GM18873 (cell line): ENCODE results near the gene ZC3H12D.
"Not testable (repeated sequence)": the region's sequence is repeated elsewhere in the genome, so short reads cannot be mapped to it uniquely, and the experiment has no call there.

Experiments used
- ATAC-seq: cut with Tn5 transposase; IDR thresholded peaks from one replicate; pipeline ENCODE4 v1.9.1; 2021; ENCODE audit warnings: mild to moderate bottlenecking, moderate library complexity, moderate number of reproducible peaks; ENCODE audit not compliant: unreplicated experiment, low FRiP score

Gene ZC3H12D

DNA sequence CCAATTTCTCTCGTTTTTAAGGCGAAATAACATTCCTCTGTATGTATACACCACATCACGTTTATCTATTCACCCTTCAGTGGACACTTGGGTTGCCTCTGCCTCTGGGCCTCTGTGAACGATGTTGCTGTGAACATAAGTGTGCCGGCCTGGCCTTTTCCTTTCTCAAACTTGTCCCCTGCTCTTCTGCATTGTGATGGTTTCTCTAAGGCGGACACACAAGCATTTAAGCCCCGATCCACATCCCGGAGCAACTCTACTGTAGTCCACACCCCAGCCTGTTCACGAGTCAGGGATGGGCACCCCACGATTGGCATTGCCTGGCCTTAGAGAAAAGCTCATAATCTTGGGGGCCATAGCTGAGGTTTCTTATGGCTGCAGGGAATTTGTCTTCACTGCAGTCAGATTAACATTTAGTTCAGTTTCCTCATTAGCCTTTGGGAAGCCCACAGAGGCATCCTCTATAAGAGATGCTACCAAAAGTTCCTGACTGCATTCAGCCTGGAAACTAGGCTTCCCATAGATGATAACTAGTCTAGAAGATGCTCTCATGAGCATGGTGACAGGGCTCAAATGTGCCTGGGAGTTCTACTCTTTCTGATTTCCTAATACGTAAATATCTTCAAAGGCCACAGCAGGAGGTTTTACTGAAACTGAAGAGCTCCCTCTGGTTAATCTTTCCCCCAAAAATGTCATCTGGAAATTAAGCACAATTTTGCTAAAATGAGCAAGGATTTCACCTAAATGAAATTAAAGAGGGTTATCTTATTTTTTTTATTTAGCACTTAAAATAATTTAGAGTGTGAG is 762 bp downstream of the ZC3H12D start:
- no peak for ATAC-seq

DNA sequence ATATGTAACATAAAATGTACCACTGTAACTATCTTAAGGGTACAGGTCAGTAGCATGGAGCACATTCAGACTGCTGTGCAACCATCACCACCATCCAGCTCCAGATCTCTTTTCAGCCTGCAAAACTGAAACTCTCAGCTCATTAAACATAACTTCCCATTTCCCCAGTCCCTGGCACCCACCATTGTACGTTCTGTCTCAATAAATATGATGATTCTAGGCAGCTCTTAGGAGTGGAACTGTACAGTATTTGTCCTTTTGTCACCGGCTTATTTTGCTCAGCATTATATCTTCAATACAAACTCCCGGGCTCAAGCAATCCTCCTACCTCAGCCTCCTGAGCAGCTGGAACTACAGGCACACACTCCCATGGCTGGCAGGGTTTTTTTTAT is 1.5 kb downstream of the ZC3H12D start:
- no peak for ATAC-seq

DNA sequence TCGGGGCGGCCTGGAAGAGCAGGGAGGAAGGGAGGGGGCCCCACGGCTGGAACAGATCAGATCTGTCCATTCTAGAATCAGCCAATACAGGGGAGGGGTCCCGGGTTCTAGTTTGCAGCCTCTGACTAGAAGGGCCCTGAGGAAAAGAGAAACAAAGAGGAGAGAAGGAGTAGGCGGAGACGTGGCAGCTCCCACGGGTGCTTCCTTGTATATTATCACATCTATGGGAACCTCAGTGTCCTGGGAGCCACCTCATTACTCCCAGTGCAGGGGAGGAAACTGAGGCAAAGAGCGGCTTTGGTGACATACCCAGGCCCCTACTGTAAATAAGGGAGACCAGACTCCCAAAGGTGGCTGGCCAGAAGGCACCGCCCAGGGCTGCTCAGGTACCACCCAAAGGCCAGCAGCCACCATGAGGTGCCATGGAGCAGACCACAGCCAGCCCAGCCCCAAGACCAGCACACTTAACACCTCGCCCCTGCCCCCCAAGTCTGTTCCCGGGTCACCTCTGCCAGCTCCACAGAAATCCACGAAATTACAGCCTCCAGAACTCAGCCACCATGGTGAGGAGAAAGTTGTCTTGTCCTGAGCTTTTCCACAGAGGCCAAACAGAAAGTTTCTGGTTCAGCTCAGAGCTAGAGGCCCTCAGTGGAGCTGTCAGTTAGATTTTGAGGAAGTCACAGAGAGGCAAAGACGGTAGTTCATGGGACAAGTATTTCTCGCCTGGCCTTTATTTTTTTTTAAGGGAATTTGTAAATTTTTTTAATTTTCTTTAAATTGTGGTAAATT is 2.1 kb downstream of the ZC3H12D start:
- ATAC-seq = no peak

DNA sequence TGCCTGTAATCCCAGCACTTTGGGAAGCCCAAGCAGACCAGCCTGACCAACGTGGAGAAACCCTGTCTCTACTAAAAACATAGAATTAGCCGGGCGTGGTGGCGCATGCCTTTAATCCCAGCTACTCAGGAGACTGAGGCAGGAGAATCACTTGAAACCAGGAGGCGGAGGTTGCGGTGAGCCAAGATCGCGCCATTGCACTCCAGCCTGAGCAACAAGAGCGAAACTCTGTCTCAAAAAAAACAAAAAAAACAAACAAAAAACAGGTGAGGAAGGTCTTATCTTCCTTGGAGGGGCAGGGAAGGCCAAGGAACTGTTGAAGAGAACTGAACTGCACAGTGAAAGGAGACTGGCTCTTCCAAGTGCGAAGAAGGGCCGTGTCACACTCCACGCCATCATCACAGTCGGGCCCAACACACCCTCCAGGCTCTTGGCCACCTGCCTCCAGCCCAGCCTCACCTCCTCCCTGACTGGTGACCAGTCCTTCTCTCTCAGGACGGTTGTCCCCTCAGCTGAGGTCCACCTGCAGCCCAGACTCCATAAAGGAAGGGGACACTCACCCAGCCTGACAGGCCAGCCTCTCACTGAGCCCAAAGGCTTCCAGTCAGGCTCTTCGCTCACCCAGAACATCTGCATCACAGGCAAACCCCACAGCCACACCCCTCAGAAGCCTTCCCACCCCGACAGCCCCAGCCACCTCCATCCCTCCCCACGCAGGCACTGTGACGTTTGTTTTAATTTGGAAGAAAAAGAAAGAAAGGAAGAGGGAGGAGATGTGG is 4.1 kb downstream of the ZC3H12D start:
- no peak for ATAC-seq

DNA sequence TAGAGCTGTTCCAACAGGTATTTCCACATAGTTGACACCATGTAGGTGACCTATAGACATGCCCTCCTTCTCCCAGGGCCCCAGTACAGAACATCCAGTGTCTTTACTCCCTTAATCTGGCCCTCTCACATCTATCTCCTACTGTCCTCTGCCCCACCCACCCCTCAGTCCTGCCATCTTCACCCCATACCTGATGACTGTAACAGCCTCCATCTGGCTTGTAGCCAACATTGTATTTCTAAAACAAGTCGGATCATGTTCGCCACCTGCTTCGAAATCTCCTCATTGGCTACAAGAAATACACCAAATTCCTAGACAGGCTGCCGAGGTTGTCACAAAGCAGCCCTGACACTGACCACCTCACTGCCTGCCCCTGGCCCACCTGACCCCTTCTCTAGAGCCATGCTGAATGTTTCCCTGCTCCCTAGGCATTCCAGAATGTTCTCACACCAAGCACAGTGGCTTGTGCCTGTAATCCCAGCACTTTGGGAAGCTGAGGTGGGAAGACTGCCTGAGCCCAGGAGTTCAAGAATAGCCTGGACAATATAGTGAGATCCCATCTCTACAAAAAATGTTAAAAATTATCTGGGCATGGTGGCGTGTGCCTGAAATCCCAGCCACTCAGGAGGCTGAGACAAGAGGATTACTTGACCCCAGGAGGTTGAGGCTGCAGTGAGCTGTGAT is 6.0 kb downstream of the ZC3H12D start:
- ATAC-seq = no peak

DNA sequence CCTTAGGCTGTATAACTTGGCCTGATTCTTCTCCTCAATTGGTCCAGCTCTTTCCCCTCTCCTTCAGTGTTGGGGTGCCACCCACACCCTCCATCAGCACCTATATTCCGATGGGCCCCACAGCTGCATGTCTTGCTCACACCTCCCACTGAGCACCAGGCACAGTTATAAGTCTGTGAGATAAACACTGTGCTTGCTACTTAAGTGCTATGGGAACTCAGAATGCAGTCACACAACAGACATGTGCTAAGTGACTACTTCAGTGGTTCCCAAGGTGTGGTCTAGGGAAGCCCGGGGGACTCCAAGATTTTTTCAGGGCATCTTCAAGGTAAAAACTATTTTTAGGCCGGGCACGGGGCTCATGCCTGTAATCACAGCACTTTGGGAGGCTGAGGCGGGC is 7.3 kb downstream of the ZC3H12D start:
- no peak for ATAC-seq

DNA sequence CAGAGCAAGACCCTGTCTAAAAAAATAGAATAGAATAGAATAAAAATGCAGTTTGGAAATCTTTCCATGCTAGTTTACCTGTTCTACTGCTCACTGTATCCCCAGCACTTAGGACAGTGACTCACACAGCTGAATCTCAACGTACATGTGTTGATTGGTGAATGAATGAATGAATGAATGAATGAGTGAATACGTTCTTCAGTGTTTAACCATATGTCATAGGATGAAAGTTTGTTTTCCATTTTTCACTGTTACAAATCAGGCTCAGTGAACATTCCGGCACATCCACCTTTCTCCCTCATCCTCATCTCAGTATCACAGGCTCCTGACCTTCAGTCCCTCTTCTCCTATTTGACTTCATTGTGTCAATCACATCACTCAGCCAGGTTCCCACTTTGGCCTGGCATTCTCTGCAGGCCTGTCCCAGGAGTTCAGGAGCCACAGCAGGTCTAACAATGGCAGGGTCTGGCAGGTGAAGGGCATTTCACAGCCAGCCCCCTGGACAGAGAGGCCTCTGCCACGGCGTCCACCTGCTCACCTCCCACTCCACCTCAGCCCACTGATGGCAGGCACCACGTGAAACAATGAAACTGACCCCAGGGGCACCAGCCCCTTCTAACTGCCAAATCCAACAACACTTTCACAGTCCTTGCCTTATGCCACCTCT is 7.9 kb downstream of the ZC3H12D start:
- no peak for ATAC-seq

DNA sequence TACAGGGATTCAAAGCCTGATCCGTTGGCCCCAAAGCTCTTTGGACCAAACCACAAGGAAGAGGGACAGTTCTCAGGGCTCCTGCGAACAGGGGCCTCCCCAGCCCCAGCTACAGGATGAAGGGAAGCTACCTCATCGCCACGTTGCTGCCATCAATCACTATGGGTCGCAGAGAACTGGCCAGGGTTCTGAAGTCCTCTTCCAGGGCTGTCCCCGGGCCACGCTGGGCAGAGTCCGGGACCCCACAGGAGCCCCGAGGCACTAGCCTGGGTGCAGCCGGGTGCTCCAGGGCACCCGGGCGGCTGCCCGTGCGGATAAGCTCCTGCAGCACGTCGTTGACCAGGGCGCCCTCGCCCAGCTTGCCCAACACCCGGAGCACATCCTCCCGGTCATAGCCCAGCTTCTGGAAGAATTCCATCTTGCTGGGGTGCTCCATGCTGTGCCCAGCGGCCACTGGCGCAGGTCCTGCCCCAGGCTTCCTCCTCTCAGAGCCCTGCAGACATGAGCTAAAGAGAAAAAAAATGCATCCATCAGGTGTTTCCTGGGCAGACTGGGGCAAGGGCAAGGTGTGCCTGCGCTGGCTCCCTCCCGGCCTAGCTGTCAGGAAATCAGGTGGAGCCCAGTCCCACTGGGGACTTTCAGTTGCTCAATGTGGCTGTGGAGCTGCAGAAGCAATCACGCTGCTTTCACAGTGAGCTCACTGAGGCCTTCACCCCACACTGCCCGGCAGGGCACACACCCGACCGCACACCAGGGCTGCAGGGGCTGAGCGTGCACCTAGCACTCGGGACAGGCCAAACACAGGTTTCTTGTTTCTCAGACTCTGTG is 10.5 kb downstream of the ZC3H12D start:
- ATAC-seq = no peak

DNA sequence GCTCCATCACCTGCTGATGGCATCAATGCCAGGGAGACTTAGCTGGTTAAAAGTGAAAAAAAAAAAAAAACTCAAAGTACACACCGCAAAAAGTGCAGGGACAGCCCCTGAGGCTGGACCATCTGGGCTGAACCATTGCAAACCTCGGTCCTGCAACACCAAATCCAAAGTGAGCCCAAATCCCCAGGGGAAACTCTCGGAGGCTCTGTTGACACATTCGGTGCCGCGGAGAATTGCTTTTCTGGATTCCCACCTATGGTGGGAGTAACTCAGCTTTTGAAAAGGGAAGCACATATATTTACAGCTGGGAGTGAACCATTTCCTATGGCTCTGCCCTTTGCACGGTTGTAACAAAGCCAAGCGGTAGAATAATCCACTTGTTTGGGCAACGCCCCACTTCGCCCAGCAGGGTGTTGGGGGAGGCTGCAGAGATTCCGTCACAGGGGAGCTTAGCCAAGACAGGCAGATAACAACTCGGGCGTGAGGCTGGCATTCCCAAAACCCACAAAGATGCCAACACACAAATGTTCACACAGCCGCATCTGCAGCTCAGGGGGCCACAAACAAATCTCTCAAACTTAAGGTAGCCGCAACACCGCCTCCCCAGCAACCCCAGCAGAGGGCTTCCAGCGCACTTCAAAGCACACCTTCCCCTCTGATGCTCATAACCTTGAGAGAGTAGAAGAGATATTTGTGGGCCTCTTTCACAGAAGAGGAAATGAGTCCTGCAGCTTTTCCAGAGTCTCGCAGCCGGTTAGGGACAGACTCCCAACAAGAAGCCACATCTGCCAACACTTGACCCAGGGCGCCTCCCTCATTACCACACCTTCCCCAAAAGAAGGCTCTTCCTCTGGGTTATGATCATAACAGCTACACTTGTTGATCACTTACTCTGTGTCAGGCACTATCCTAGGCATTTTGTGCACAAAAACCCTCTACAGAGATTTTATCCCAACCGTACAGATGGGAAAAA is 11.4 kb downstream of the ZC3H12D start:
- no peak for ATAC-seq

DNA sequence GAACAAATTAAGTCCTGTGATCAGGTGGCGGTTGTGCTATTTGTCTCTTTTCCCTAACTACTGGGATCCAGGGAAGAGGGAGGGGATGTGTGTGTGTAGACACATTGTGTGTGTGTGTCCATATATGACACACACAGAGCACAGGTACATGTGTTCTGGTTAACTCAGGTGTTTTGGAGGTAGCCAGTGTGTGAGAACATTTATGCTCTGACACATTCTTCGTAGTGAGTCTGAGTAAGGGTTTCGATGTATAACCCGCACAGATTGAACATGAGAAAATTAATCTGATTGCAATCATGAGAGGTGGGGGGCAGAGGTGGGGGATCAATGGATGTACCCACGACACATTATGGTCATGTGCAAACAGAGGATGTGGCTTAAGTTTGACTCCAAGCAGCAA is 12.6 kb downstream of the ZC3H12D start:
- no peak for ATAC-seq

DNA sequence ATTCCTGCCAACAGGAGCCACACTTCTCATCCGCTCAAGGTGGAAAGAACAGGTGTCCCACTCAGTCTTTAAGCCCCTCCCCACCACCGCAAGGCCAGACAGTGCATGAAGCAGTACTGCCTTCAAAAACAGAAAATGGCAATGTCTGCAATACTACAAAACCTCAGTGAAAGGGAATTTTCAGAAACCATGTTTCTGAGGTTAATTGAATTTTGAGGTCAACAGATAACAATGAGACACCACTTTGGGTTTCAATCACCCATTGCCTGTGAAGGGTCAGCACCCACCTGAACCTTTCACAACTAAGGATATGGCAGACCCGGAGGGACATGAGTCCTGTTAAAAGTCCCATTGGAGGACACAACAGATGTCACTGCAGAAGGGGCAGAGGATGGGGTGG is 13.0 kb downstream of the ZC3H12D start:
- ATAC-seq = no peak

DNA sequence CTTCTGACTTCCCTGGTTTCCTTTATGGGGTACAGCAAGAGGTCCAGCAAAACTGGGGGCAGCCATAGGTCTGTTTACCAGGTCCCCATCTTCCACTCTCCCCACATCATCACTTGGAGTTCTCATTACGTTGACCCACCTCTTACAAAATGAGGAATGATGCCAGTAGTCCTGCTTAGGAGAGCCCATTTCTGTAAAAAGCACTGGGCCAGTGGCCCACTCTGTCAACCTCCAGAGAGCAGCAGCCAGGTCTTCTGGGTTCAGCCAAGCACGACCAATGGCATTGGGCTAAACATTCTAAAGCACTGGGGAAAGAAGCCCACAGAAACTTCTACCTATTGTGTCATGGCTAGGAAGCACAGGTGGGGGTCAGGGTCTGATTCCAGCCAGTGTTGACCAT is 13.9 kb downstream of the ZC3H12D start:
- no peak for ATAC-seq

DNA sequence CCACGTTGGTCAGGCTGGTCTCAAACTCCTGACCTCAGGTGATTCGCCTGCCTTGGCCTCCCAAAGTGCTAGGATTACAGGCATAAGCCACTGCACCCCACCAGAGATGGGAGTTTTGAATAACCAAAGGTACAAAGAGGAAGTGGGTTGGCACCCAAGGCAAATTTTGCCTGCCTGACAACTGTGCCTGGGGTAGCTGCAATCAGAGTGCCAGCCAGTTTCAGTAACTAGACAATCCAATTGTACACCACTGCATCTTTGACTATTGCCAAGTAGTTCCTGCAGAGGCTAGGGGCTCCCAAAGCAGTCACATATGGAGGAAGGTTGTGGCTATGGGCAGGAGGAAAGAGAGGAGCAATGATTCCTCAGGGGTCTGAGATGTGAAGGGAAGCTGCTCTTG is 16.6 kb downstream of the ZC3H12D start:
- ATAC-seq = no peak

DNA sequence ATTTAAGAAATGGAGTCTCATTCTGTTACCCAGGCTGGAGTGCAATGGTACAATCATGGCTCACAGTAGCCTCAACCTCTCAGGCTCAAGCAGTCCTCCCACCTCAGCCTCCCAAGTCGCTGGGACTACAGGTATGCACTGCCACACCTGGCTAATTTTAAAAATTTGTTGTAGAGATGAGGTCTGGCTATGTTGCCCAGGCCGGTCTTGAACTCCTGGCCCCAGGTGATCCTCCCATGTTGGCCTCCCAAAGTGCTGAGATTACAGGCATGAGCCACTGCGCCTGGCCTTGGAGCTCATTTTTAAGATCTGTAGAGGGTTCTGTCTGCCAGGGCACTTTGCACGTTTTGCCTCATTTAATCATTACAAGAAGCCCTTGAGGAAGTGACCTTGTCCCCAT is 17.5 kb downstream of the ZC3H12D start:
- no peak for ATAC-seq

DNA sequence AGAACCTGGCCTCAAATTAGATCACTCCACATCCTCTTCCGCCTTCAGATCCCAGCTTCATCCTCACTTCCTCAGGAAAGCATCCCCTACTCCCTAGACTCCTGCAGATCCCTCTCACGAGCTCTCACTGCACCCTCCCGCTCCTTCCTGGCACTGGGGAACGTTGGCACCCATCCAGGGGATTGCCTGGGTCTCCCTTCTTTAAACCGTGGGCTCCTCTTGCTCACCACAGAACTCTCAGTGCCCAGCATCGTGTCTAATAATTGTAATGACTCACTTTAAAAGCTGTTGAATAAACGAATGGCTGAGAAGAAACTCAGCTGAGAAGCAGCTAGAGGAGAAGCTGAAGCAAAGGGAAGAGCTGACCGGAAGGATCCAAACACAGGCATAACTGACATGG is 20.4 kb downstream of the ZC3H12D start:
- no peak for ATAC-seq

DNA sequence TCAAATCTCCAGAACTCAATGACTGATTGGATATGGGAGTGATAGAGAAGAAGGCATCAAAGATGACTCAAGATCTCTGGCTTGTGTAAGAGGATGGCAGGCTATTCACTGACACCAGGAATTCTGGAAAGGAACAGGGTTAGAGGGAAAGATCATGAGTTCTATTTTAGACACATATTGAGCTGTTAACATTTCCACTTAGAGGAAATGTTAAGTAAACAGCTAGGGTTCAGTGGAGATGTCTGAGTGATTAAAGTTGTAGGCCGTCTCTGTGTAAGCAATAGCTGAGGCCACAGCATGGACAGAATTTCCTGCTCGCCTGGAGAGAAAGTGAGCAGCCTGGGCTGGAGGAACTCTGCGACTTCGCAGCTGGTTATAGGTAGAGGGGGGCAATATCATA is 21.0 kb downstream of the ZC3H12D start:
- ATAC-seq = no peak

DNA sequence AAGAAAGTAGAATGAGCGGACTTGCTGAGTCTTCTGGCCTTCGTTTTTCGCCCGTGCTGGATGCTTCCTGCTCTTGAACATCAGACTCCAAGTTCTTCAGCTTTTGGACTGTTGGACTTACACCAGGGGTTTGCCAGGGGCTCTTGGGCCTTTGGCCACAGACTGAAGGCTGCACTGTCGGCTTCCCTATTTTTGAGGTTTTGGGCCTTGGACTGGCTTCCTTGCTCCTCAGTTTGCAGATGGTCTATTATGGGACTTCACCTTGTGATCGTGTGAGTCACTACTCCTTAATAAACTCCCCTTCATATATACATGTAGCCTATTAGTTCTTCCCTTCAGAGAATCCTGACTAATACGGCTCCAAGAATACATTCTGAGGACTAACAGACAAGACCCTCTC is 22.1 kb downstream of the ZC3H12D start:
- ATAC-seq = not testable (repeated sequence)

DNA sequence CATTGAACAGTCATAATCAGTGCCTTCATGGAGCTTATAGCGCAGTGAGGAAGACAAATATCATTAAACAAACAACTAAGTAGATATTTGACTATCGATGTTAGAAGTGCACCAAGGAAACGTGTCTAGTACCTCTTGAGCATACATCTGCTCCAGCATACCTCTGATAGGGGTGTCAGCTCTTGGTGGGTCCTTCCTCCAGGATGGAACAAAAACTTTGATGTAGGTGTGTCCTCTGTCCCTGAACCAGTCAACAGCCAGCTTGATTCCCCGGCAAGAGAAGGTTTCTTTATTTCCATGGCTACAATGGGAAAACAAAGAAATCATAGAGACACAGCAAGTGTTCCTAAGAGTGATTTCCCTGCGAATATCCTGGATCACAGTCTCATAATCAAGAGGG is 23.1 kb downstream of the ZC3H12D start:
- ATAC-seq = no peak
